Measurements from ENCODE around the gene FRG2C.
"Not testable (repeated sequence)": the region's sequence is repeated elsewhere in the genome, so short reads cannot be mapped to it uniquely, and the experiment has no call there.

FRG2C gene

DNA sequence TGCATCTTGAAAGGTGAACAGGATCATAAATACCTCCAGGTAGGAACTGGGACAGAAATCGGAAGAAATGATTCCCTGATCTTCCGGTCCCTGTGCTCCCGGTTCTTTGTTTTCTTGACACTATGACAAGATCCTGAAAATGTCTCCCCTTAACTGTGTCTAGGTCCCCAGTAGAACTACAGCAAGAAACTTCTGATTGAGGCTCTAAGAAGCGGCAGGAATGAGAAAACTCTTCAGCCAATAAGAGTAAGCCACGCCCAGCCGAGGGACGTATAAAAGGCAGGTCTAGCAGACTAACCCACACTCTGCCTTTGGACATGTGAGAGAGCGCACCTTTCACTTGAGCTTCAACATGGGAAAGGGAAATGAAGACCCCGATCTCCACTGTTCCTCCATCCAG is at the start of gene FRG2C:
Gene FRG2C, plus strand, starts transcription at position 301 of the 400 bp plus-strand sequence. Its CDS starts 52 bp downstream, at position 353.
- H3K4me1 ChIP-seq (ENCODE audit: control insufficient read depth in 2 of 2, insufficient read depth in 2 of 2, low read length in 2 of 2); H3K9me3 ChIP-seq (ENCODE audit: control insufficient read depth in 2 of 2, low read length in 2 of 2); H3K4me3 ChIP-seq (ENCODE audit: low read length in 2 of 2); H3K27me3 ChIP-seq (ENCODE audit: control insufficient read depth in 2 of 2, insufficient read depth in 2 of 2, low read length in 2 of 2); H3K36me3 ChIP-seq (ENCODE audit: control insufficient read depth in 2 of 2, insufficient read depth in 2 of 2, low read length in 2 of 2); H3K27ac ChIP-seq (ENCODE audit: low read depth in 2 of 2, low read length in 2 of 2); H3K9ac ChIP-seq (ENCODE audit: low read depth in 1 of 2, low read length in 2 of 2): not testable (repeated sequence)

DNA sequence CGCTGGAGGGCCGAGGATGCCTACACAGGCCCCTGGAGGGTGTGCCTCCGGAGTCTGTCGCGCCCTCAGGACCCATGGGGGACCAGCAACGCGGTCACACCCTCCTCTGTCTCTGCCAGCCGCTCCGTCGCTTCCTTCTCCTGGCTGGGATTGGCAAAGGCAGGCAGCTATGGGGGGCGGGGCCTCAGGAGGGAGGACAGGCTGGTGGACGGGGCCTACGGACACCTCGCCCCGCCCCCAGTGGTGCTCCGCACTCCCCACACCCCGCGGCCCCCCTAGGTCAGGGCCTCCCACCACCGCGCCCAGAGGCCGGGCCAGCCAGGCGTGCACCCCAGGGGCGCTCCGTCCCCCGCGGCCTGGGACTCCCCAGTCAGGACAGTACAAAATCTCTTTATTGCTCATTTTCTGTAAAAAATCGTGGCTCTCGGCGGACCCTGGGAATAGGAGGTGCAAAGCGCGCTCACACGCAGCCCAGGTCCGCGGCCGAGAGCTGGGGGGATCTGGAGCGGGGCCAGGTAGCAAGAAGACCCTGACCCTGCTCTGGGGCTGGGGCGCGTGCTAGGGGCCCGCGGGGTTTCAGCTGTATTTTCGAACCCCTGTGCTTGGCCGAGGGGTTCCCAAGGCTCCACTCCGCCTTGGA is 45.3 kb upstream of the FRG2C start:
- not testable (repeated sequence) for H3K27ac ChIP-seq (ENCODE audit: low read depth in 2 of 2, low read length in 2 of 2); H3K9ac ChIP-seq (ENCODE audit: low read depth in 1 of 2, low read length in 2 of 2); H3K4me3 ChIP-seq (ENCODE audit: low read length in 2 of 2); H3K9me3 ChIP-seq (ENCODE audit: control insufficient read depth in 2 of 2, low read length in 2 of 2); H3K4me1 ChIP-seq (ENCODE audit: control insufficient read depth in 2 of 2, insufficient read depth in 2 of 2, low read length in 2 of 2); H3K27me3 ChIP-seq (ENCODE audit: control insufficient read depth in 2 of 2, insufficient read depth in 2 of 2, low read length in 2 of 2); H3K36me3 ChIP-seq (ENCODE audit: control insufficient read depth in 2 of 2, insufficient read depth in 2 of 2, low read length in 2 of 2)

DNA sequence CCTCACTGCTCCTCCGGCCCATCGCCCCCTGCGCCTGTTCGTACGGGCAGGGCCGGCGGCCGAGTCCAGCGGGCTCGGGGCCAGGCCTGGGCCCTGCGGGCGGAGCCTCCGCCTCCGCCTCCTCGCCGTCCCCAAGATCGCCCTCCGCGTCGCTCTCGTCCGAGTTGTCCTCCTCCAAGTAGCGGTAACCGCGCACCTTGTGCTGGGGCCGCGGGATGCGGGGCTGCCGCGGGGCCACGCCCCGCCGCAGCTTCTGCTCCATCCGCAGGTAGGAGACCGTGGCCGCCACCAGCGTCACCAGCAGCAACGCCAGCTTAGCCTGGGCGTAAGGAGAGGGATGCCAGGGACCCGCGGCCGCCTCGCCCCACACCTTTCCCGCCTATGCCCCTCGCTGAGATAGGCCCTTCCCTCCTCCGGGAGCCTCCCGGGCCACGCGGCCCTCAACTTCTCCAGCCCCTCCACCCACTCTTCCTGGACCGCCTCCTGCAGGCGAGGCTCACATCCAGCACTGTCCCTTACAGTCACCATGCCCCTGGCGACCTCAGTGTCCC is 44.6 kb upstream of the FRG2C start:
- H3K36me3 ChIP-seq (ENCODE audit: control insufficient read depth in 2 of 2, insufficient read depth in 2 of 2, low read length in 2 of 2); H3K9me3 ChIP-seq (ENCODE audit: control insufficient read depth in 2 of 2, low read length in 2 of 2); H3K4me1 ChIP-seq (ENCODE audit: control insufficient read depth in 2 of 2, insufficient read depth in 2 of 2, low read length in 2 of 2); H3K27ac ChIP-seq (ENCODE audit: low read depth in 2 of 2, low read length in 2 of 2); H3K9ac ChIP-seq (ENCODE audit: low read depth in 1 of 2, low read length in 2 of 2); H3K27me3 ChIP-seq (ENCODE audit: control insufficient read depth in 2 of 2, insufficient read depth in 2 of 2, low read length in 2 of 2); H3K4me3 ChIP-seq (ENCODE audit: low read length in 2 of 2): not testable (repeated sequence)

DNA sequence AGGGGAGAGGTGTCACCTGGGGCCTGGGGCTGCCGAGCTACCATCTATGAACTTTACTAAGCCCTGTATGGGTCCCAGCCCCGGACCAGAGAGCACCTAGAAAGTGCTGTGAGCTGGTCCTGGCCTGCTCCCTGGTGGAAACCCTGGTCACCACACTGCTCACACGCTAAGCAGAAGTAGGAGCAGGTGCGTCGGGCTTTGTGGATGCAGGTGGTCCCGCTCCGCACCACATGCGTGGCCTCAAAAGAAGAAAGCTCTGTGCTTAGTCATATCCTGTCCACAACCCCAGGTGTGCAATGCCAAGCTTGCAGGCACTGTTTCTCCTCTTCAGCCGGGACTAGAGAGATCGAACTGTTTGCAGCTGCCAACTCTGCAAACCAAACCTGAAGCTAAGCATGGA is 42.4 kb upstream of the FRG2C start:
- not testable (repeated sequence) for H3K9me3 ChIP-seq (ENCODE audit: control insufficient read depth in 2 of 2, low read length in 2 of 2); H3K4me1 ChIP-seq (ENCODE audit: control insufficient read depth in 2 of 2, insufficient read depth in 2 of 2, low read length in 2 of 2); H3K27ac ChIP-seq (ENCODE audit: low read depth in 2 of 2, low read length in 2 of 2); H3K36me3 ChIP-seq (ENCODE audit: control insufficient read depth in 2 of 2, insufficient read depth in 2 of 2, low read length in 2 of 2); H3K9ac ChIP-seq (ENCODE audit: low read depth in 1 of 2, low read length in 2 of 2); H3K27me3 ChIP-seq (ENCODE audit: control insufficient read depth in 2 of 2, insufficient read depth in 2 of 2, low read length in 2 of 2); H3K4me3 ChIP-seq (ENCODE audit: low read length in 2 of 2)

DNA sequence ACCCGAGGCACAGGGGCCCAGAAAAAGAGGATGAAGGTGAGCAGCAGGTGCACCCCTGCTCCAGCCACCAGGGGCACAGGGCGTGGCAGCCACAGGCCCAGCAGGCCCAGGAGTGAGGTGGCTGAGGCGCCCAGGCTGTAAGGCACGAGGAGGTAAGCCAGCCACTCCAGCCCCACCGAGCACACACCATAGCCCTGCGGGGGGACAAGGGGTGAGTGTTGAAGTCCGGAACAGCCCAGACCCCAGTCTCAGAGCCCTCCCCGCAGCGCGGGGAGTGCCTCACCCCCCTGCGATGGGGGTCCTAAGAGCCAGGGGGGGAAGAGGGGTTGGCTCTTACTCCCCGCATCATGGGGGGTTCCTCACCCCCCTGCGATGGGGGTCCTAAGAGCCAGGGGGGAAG is 40.5 kb upstream of the FRG2C start:
- H3K27me3 ChIP-seq (ENCODE audit: control insufficient read depth in 2 of 2, insufficient read depth in 2 of 2, low read length in 2 of 2); H3K27ac ChIP-seq (ENCODE audit: low read depth in 2 of 2, low read length in 2 of 2); H3K4me3 ChIP-seq (ENCODE audit: low read length in 2 of 2); H3K9me3 ChIP-seq (ENCODE audit: control insufficient read depth in 2 of 2, low read length in 2 of 2); H3K36me3 ChIP-seq (ENCODE audit: control insufficient read depth in 2 of 2, insufficient read depth in 2 of 2, low read length in 2 of 2); H3K9ac ChIP-seq (ENCODE audit: low read depth in 1 of 2, low read length in 2 of 2); H3K4me1 ChIP-seq (ENCODE audit: control insufficient read depth in 2 of 2, insufficient read depth in 2 of 2, low read length in 2 of 2): not testable (repeated sequence)

DNA sequence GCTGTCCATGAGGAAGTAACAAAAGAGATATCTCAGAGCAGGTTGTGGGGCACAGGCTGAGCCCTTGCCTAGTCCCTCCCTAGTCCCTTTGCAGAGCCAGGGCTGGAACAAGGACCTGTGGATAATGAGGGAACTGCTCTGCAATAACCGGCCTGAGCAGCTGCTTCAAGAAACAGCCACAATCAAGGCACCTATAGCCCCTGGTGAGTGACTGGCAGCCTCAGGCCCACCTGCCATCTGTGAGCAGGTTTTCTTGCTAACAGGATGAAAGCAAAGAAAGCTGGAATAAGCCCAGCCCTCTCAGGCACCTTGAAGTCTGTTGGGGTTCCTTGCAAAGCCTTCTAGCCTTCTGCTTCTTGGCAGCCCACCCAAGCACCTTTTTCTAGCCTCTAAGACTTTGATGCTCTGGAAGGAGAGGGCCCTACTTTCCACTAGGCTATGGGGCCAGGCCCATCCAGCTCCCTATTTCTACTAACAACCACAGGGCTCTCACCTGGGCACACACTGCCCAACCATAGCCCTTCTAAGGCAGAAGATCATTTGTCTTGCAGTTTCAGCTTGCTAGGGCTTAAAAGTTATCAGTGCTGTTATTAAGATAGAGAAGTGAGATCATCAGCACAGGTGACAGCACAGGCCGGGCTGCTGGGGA is 33.1 kb upstream of the FRG2C start:
- H3K4me1 ChIP-seq (ENCODE audit: control insufficient read depth in 2 of 2, insufficient read depth in 2 of 2, low read length in 2 of 2); H3K27me3 ChIP-seq (ENCODE audit: control insufficient read depth in 2 of 2, insufficient read depth in 2 of 2, low read length in 2 of 2); H3K4me3 ChIP-seq (ENCODE audit: low read length in 2 of 2); H3K9ac ChIP-seq (ENCODE audit: low read depth in 1 of 2, low read length in 2 of 2); H3K36me3 ChIP-seq (ENCODE audit: control insufficient read depth in 2 of 2, insufficient read depth in 2 of 2, low read length in 2 of 2); H3K9me3 ChIP-seq (ENCODE audit: control insufficient read depth in 2 of 2, low read length in 2 of 2); H3K27ac ChIP-seq (ENCODE audit: low read depth in 2 of 2, low read length in 2 of 2): not testable (repeated sequence)

DNA sequence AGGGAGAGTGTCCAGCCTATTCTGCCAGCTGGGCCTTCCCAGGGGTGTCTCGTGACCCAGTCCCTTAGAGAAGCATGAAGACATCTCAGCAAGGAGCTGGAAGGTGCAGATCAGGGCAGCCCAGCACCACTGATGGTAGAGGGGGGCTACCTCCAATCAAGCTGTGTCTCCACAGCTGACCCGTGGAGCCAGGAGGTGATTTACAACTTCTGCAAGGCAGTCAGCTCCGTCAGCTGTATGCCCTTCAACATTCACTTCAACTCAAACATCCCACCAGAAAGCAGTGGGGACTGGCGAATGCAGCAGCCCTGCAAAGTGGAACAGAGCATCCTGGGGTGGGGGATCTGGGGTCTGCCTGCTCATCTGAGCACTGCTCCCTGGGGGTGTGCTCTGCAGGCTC is 32.6 kb upstream of the FRG2C start:
- Histone ChIP-seq H3K9ac (ENCODE audit: low read depth in 1 of 2, low read length in 2 of 2) (no peak overlapping the region), H3K4me3 (ENCODE audit: low read length in 2 of 2) (no peak overlapping the region), H3K27me3 (ENCODE audit: control insufficient read depth in 2 of 2, insufficient read depth in 2 of 2, low read length in 2 of 2) (no peaks in the 10 kb centered on the region), H3K36me3 (ENCODE audit: control insufficient read depth in 2 of 2, insufficient read depth in 2 of 2, low read length in 2 of 2) (no peaks in the 10 kb centered on the region), H3K4me1 (ENCODE audit: control insufficient read depth in 2 of 2, insufficient read depth in 2 of 2, low read length in 2 of 2) (no peaks in the 10 kb centered on the region), H3K9me3 (ENCODE audit: control insufficient read depth in 2 of 2, low read length in 2 of 2) (no peaks in the 10 kb centered on the region), H3K27ac (ENCODE audit: low read depth in 2 of 2, low read length in 2 of 2) (no peak overlapping the region)

DNA sequence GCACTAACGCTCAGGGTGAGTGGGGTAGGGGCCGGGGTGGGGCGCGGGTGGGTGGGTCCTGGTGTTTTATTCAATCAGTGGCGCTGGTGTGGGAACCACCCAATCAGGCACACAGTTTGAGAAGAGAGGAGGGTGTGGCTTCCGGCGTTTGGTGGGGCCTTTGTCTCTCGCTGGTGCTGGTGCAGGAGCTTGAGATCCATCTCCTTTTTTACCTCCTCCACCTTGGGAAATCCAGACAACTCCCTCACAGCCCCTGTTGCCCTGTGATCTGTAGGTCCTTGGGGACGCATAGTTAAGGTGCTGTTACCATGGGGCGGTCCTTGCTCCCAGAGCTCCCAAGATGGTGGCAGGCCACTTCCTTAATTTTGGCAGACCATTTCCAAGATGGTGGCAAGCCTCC is 25.2 kb upstream of the FRG2C start:
- not testable (repeated sequence) for H3K9ac ChIP-seq (ENCODE audit: low read depth in 1 of 2, low read length in 2 of 2); H3K27me3 ChIP-seq (ENCODE audit: control insufficient read depth in 2 of 2, insufficient read depth in 2 of 2, low read length in 2 of 2); H3K4me1 ChIP-seq (ENCODE audit: control insufficient read depth in 2 of 2, insufficient read depth in 2 of 2, low read length in 2 of 2); H3K9me3 ChIP-seq (ENCODE audit: control insufficient read depth in 2 of 2, low read length in 2 of 2); H3K4me3 ChIP-seq (ENCODE audit: low read length in 2 of 2); H3K27ac ChIP-seq (ENCODE audit: low read depth in 2 of 2, low read length in 2 of 2); H3K36me3 ChIP-seq (ENCODE audit: control insufficient read depth in 2 of 2, insufficient read depth in 2 of 2, low read length in 2 of 2)

DNA sequence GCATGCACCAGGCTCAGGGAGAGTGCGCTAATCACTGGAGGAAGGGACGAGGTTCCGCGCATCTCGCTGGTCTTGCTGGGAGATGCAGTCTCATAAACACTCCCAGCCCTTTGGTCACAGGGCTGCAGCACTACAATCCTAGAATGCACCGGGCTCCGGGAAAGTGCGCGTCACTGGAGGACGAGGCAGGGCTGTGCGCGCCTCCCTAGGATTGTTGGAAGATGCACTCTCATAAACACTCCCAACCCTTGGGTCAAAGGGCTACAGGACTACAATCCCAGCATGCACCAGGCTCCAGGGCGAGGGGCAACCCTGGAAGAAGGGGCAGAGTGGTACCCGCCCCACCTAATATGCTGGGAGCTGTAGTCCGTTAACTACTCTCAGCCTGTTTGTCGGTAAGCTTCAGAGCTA is 23.0 kb upstream of the FRG2C start:
- not testable (repeated sequence) for H3K9me3 ChIP-seq (ENCODE audit: control insufficient read depth in 2 of 2, low read length in 2 of 2); H3K27me3 ChIP-seq (ENCODE audit: control insufficient read depth in 2 of 2, insufficient read depth in 2 of 2, low read length in 2 of 2); H3K9ac ChIP-seq (ENCODE audit: low read depth in 1 of 2, low read length in 2 of 2); H3K4me1 ChIP-seq (ENCODE audit: control insufficient read depth in 2 of 2, insufficient read depth in 2 of 2, low read length in 2 of 2); H3K27ac ChIP-seq (ENCODE audit: low read depth in 2 of 2, low read length in 2 of 2); H3K36me3 ChIP-seq (ENCODE audit: control insufficient read depth in 2 of 2, insufficient read depth in 2 of 2, low read length in 2 of 2)
- H3K4me3 ChIP-seq (ENCODE audit: low read length in 2 of 2) = peak overlapping the region; percentile 55 to 62

DNA sequence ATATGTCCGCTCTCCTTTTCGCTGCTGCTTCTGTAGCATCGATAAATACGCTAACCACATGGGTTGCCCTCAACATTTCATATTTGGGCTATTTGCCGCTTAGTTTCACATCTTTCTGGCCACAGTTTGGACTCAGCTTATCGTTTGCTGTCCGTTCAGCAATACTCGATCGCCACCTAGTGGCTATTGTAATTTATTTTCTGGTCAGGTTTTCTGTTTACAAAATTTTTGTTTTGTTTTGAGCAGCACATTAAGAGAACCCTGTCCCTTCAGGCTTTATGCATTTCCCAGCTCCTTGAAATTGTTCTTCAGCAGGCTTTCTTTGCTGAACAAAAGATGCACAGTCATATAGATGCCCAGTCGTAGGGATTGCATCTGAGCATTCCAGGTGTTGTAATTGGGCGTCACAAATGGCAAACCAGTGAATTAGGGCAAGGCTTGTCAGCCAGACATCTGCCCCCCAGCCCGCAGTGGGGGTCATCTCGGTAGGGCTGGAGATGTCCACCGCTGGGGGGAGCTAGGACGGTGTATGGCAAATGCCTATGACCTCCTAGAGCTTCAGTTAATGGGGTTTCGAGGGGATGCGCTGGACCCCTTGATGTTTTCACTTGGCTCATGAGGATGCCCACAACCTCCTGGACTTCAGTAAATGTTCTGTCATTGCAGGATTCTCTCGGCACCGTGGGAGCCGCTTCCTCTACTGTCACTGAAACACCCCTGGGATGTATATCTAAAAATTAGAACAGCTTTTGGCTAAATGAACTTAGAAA is 20.9 kb upstream of the FRG2C start:
- peak overlapping the region in 1 of 2 donors; percentile 52 for H3K4me3 ChIP-seq (ENCODE audit: low read length in 2 of 2)
- H3K36me3 ChIP-seq (ENCODE audit: control insufficient read depth in 2 of 2, insufficient read depth in 2 of 2, low read length in 2 of 2); H3K9ac ChIP-seq (ENCODE audit: low read depth in 1 of 2, low read length in 2 of 2); H3K27ac ChIP-seq (ENCODE audit: low read depth in 2 of 2, low read length in 2 of 2); H3K27me3 ChIP-seq (ENCODE audit: control insufficient read depth in 2 of 2, insufficient read depth in 2 of 2, low read length in 2 of 2); H3K9me3 ChIP-seq (ENCODE audit: control insufficient read depth in 2 of 2, low read length in 2 of 2); H3K4me1 ChIP-seq (ENCODE audit: control insufficient read depth in 2 of 2, insufficient read depth in 2 of 2, low read length in 2 of 2): not testable (repeated sequence)

All from mucosa of rectum (tissue), 2 donors.